ENCODE results near the gene AGBL1.

- TF ChIP-seq CTCF (conservative IDR thresholded peaks at IDR 0.05; ENCODE audit: low read depth in 2 of 2), result no peak
- TF ChIP-seq REST (IDR thresholded peaks at IDR 0.05; ENCODE audit: unreplicated experiment), result no peak
These were observed 220.9 kb downstream of the AGBL1 start for GRCh38 chr15:86300390-86301125.

Measured in GM23338 (cell line).